Activated T-cell treated with anti-CD3 and anti-CD28 coated beads for 48 hours (primary cell): Measurements from ENCODE around the gene ALDH2.
"Not testable (repeated sequence)": the region's sequence is repeated elsewhere in the genome, so short reads cannot be mapped to it uniquely, and the experiment has no call there.

Source experiments
- DNase-seq: peaks from one replicate; pipeline ENCODE4 v3.0.0-alpha.2; 2020; ENCODE audit warnings: low read depth

ALDH2 gene

GRCh38 chr12:111789779-111790178 is 23.0 kb downstream of the ALDH2 start:
- DNase-seq: no peak

- no peak for DNase-seq
These were observed 24.8 kb downstream of the ALDH2 start for GRCh38 chr12:111791507-111791906.

- DNase-seq: no peak
These were observed 25.6 kb downstream of the ALDH2 start for GRCh38 chr12:111792155-111792855.

- DNase-seq: no peak
These were observed 26.1 kb downstream of the ALDH2 start for GRCh38 chr12:111792856-111793235.

GRCh38 chr12:111798182-111798581 is 31.4 kb downstream of the ALDH2 start:
- DNase-seq: no peak

GRCh38 chr12:111799758-111800157 is 33.0 kb downstream of the ALDH2 start:
- DNase-seq: no peak

- DNase-seq: no peak
These were observed 36.4 kb downstream of the ALDH2 start for GRCh38 chr12:111803038-111803626.

- DNase-seq: no peak
These were observed 37.1 kb downstream of the ALDH2 start for GRCh38 chr12:111803851-111804250.

- no peak for DNase-seq
These were observed 39.6 kb downstream of the ALDH2 start for GRCh38 chr12:111806304-111806703.

GRCh38 chr12:111807232-111807631 is 40.5 kb downstream of the ALDH2 start:
- no peak for DNase-seq

GRCh38 chr12:111812881-111813741 is 46.4 kb downstream of the ALDH2 start:
- DNase-seq: peak; percentile 42

GRCh38 chr12:111816065-111816615 is 49.4 kb downstream of the ALDH2 start:
- no peak for DNase-seq

- DNase-seq: not testable (repeated sequence)
These were observed 50.2 kb downstream of the ALDH2 start for GRCh38 chr12:111816898-111817297.

GRCh38 chr12:111818340-111818739 is 51.6 kb downstream of the ALDH2 start:
- no peak for DNase-seq

- no peak for DNase-seq
These were observed 52.7 kb downstream of the ALDH2 start for GRCh38 chr12:111819191-111820158.

GRCh38 chr12:111820828-111821227 is 54.1 kb downstream of the ALDH2 start:
- not testable (repeated sequence) for DNase-seq

GRCh38 chr12:111822886-111823285 is 56.2 kb downstream of the ALDH2 start:
- no peak for DNase-seq

GRCh38 chr12:111823891-111824290 is 57.2 kb downstream of the ALDH2 start:
- no peak for DNase-seq

- DNase-seq: not testable (repeated sequence)
These were observed 57.6 kb downstream of the ALDH2 start for GRCh38 chr12:111824312-111824711.

GRCh38 chr12:111825509-111825908 is 58.8 kb downstream of the ALDH2 start:
- no peak for DNase-seq

GRCh38 chr12:111826316-111826715 is 59.6 kb downstream of the ALDH2 start:
- DNase-seq: no peak
